Spleen (tissue), 7 donors: ENCODE results near the gene TRIM29.

Source experiments
- CTCF ChIP-seq, 11 experiments: fragments of 200-600 bp in 7 of 11; fragments of 450-650 bp in 4 of 11; sonication (generic) in 4 of 11; IDR thresholded peaks in 8 of 11; conservative IDR thresholded peaks in 3 of 11; 1 replicate in 7 of 11; 2 replicates in 4 of 11; pipeline versions ENCODE4 v1.4.0 to v1.8.0; 2016 to 2021; ENCODE audit warnings: antibody characterized with exemption in 11 of 11, inconsistent platforms in 4 of 11, mild to moderate bottlenecking in 1 of 11
- POLR2A ChIP-seq, 3 donors: fragments of 450-650 bp; IDR thresholded peaks; one replicate each; pipeline ENCODE4 v1.5.1; 2017; ENCODE audit warnings: antibody characterized with exemption in 3 of 3, mild to moderate bottlenecking in 1 of 3
- POLR2AphosphoS5 ChIP-seq, 3 donors: sonication (generic); formaldehyde crosslinking; IDR thresholded peaks; one replicate each; pipeline ENCODE4 v1.5.1; 2017; ENCODE audit warnings: antibody characterized with exemption in 3 of 3
- donor health status: DM: no; HTN: no; CAD: no; lungs with moderate emphysema.
- donor health status: DM: no; HTN: no; CAD: no.
- donor health status: DM: no; HTN: no; CAD: no.

- no peak for TF ChIP-seq POLR2A (IDR thresholded peaks at IDR 0.05)
- TF ChIP-seq POLR2AphosphoS5 (IDR thresholded peaks at IDR 0.05), result no peak
- no peak for TF ChIP-seq CTCF (IDR thresholded peaks at IDR 0.05 in 8 of 11, conservative IDR thresholded peaks at IDR 0.05 in 3 of 11)
Observed at GRCh38 chr11:120091701-120092100, 46.2 kb downstream of the TRIM29 start.
